Measurements from ENCODE around the gene EPYC. TPM values are rescaled to one million over a fixed set of nuclear protein-coding genes. Genes with fewer than 3 reads are reported as not detected.

Gene EPYC
- total and polyA plus RNA-seq, 2 donors (not counting 1 experiment from before 2014, with no cell fraction given): not detected

- WGBS (ENCODE audit: insufficient coverage): 100% methylated on average over 2 of the region's 3 CpGs
- no peaks in the 10 kb centered on the region for H3K4me1 Mint-ChIP-seq
Measured at GRCh38 chr12:90958347-90958746, 46.4 kb downstream of the EPYC start.

GRCh38 chr12:90954921-90955320 is 49.9 kb downstream of the EPYC start, which contains the start of gene CCER1:
Gene CCER1, minus strand, starts transcription at chr12:90955176. Its CDS starts 434 bp downstream, at chr12:90954742.
- ChIA-PET POLR2A (no interaction called here), CTCF (no interaction called here)
- Histone ChIP-seq H3K9me3 (ENCODE audit: control extremely low read depth in 1 of 3, control insufficient read depth in 2 of 3, insufficient read depth in 1 of 3, low read length in 2 of 3) (peaks cover 0 to 16% (median 0%) of the 10 kb centered on the region in 3 donors), H3K9ac (ENCODE audit: low read length) (no peak within 1 kb of the TSS), H4K20me1 (ENCODE audit: control insufficient read depth, insufficient read depth, low read length, poor library complexity, severe bottlenecking) (no peaks in the 10 kb centered on the region), H3K4me2 (replicated peaks; ENCODE audit: low read depth, low read length, poor library complexity, severe bottlenecking) (no peak within 1 kb of the TSS), H3K4me3 (ENCODE audit: control extremely low read depth in 1 of 5, extremely low read depth in 1 of 5, insufficient read depth in 1 of 5, low read depth in 2 of 5, low read length in 4 of 5) (no peak within 1 kb of the TSS), H3K79me2 (ENCODE audit: control insufficient read depth, insufficient read depth, low read length) (no peaks in the 10 kb centered on the region), H3K36me3 (replicated peaks in 1 of 2; ENCODE audit: control extremely low read depth in 1 of 2, control insufficient read depth in 1 of 2, extremely low read depth in 1 of 2, insufficient read depth in 2 of 2, low read length in 1 of 2) (no peaks in the 10 kb centered on the region), H3K27ac (ENCODE audit: low read length in 2 of 2) (no peak within 1 kb of the TSS), H3K4me1 (ENCODE audit: control insufficient read depth in 2 of 2, insufficient read depth in 2 of 2, low read length in 2 of 2) (no peaks in the 10 kb centered on the region), H3K27me3 (replicated peaks in 1 of 4; ENCODE audit: control extremely low read depth in 1 of 4, control insufficient read depth in 3 of 4, insufficient read depth in 4 of 4, low read length in 3 of 4) (no peaks in the 10 kb centered on the region), H2AFZ (ENCODE audit: insufficient read depth, low read depth, low read length, poor library complexity, severe bottlenecking) (no peak within 1 kb of the TSS)
- 98% methylated on average over 22 of the region's 22 CpGs for WGBS (ENCODE audit: insufficient coverage)
- no peaks in the 10 kb centered on the region for H3K9me3 Mint-ChIP-seq (ENCODE audit: insufficient read depth)
- DNase-seq (no peak), ATAC-seq (ENCODE audit: low read depth) (no peak)
- no peaks in the 10 kb centered on the region for H3K4me1 Mint-ChIP-seq
- peaks cover 6% of the 10 kb centered on the region for H3K27me3 Mint-ChIP-seq
- TF ChIP-seq EZH2 (IDR thresholded peaks at IDR 0.05; ENCODE audit: borderline replicate concordance, insufficient read depth, low read depth, low read length, poor library complexity, severe bottlenecking): no peak
- no peak for TF ChIP-seq CTCF (IDR thresholded peaks at IDR 0.05)
- intact Hi-C loops (cut with micrococcal nuclease): no loop called here
- no peak within 1 kb of the TSS for H3K4me3 Mint-ChIP-seq
- no peak within 1 kb of the TSS for H3K27ac Mint-ChIP-seq

More at GRCh38 chr12:90958347-90958746, 46.4 kb downstream of the EPYC start:
- intact Hi-C loops (cut with micrococcal nuclease): loop anchor here (2.0 kb wide), 1 partner anchor 1942 kb away; no protein-coding TSS in a partner anchor
- Histone ChIP-seq H3K27me3 (replicated peaks in 1 of 4; ENCODE audit: control extremely low read depth in 1 of 4, control insufficient read depth in 3 of 4, insufficient read depth in 4 of 4, low read length in 3 of 4) (no peaks in the 10 kb centered on the region), H3K4me2 (replicated peaks; ENCODE audit: low read depth, low read length, poor library complexity, severe bottlenecking) (no peak overlapping the region), H2AFZ (ENCODE audit: insufficient read depth, low read depth, low read length, poor library complexity, severe bottlenecking) (no peak overlapping the region), H4K20me1 (ENCODE audit: control insufficient read depth, insufficient read depth, low read length, poor library complexity, severe bottlenecking) (no peaks in the 10 kb centered on the region), H3K4me3 (ENCODE audit: control extremely low read depth in 1 of 5, extremely low read depth in 1 of 5, insufficient read depth in 1 of 5, low read depth in 2 of 5, low read length in 4 of 5) (no peak overlapping the region), H3K9ac (ENCODE audit: low read length) (no peak overlapping the region), H3K9me3 (ENCODE audit: control extremely low read depth in 1 of 3, control insufficient read depth in 2 of 3, insufficient read depth in 1 of 3, low read length in 2 of 3) (peaks cover 0 to 16% (median 0%) of the 10 kb centered on the region in 3 donors), H3K36me3 (replicated peaks in 1 of 2; ENCODE audit: control extremely low read depth in 1 of 2, control insufficient read depth in 1 of 2, extremely low read depth in 1 of 2, insufficient read depth in 2 of 2, low read length in 1 of 2) (no peaks in the 10 kb centered on the region), H3K4me1 (ENCODE audit: control insufficient read depth in 2 of 2, insufficient read depth in 2 of 2, low read length in 2 of 2) (no peaks in the 10 kb centered on the region), H3K27ac (ENCODE audit: low read length in 2 of 2) (no peak overlapping the region), H3K79me2 (ENCODE audit: control insufficient read depth, insufficient read depth, low read length) (no peaks in the 10 kb centered on the region)
- TF ChIP-seq EZH2 (IDR thresholded peaks at IDR 0.05; ENCODE audit: borderline replicate concordance, insufficient read depth, low read depth, low read length, poor library complexity, severe bottlenecking): no peak
- TF ChIP-seq CTCF (IDR thresholded peaks at IDR 0.05): no peak
- Mint-ChIP-seq H3K27ac (no peak overlapping the region), H3K9me3 (ENCODE audit: insufficient read depth) (no peaks in the 10 kb centered on the region), H3K4me3 (no peak overlapping the region), H3K27me3 (peaks cover 2% of the 10 kb centered on the region)
- POLR2A ChIA-PET: no interaction called here
- ATAC-seq (ENCODE audit: low read depth) (no peak), DNase-seq (no peak)
- CTCF ChIA-PET: interaction anchor here (0.6 to 2.9 kb wide), 2 partner anchors 11 to 15 kb away, joined by 3 to 22 read pairs; no protein-coding TSS in a partner anchor
